ENCODE results near the gene CD247. TPM values are rescaled to one million over a fixed set of nuclear protein-coding genes. Genes with fewer than 3 reads are reported as not detected.

The CD247 gene
- total and polyA plus RNA-seq, 2 of the 4 experiments (the other 2 are of a cell fraction) = not detected

DNA sequence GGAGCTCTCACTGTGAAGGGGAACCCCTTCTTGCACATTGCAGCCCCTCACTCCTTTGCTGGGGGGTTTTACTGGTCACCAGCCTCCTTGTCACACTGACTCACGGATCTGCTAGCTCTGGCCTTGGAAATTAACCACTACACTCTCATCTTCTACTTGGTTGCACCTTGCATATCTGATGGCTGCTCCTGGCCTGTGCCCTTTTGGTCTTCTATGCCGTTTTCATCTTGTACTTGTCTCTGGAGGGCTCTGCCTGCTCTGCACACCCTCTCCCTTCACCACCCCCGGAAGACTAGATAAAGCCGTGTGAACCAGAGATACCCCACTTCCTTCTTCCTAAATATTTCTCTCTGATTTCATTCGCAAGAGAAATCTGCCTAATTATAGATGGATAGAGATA, 44.6 kb downstream of the CD247 start:
- dilution Hi-C loops (cut with HindIII; ENCODE audit: low sequenced_read_pairs, unreplicated experiment) (no loop called here), in situ Hi-C loops (cut with MboI; ENCODE audit: low sequenced_read_pairs) (no loop called here), intact Hi-C loops (cut with micrococcal nuclease) (no loop called here)
- Histone ChIP-seq H3K27ac (ENCODE audit: insufficient read depth, low read length) (no peak overlapping the region), H3K36me3 (ENCODE audit: control insufficient read depth, insufficient read depth, low read length) (no peaks in the 10 kb centered on the region), H3K4me1 (ENCODE audit: control insufficient read depth, insufficient read depth, low read length) (no peaks in the 10 kb centered on the region), H3K14ac (replicated peaks; ENCODE audit: low read depth, low read length) (no peak overlapping the region), H3K27me3 (ENCODE audit: control insufficient read depth, insufficient read depth, low read length) (peaks cover 6% of the 10 kb centered on the region), H3K18ac (ENCODE audit: low read depth, low read length) (no peak overlapping the region), H2BK20ac (ENCODE audit: low read depth, low read length) (no peak overlapping the region), H2BK5ac (ENCODE audit: low read depth, low read length, poor library complexity, severe bottlenecking) (no peak overlapping the region), H3K9me3 (ENCODE audit: control insufficient read depth, insufficient read depth, low read length) (no peaks in the 10 kb centered on the region), H3K9ac (ENCODE audit: low read depth, low read length) (no peak overlapping the region), H3K4ac (ENCODE audit: low read depth, low read length) (no peak overlapping the region), H2AK9ac (replicated peaks; ENCODE audit: low read depth, low read length, poor library complexity) (no peak overlapping the region), H3K79me1 (ENCODE audit: low read depth in 1 of 2, low read length in 2 of 2) (no peaks in the 10 kb centered on the region), H3K23ac (ENCODE audit: low read depth, low read length) (no peak overlapping the region), H4K20me1 (ENCODE audit: insufficient read depth, low read length) (no peaks in the 10 kb centered on the region), H2BK120ac (ENCODE audit: low read depth, low read length) (no peak overlapping the region), H3K4me2 (ENCODE audit: low read depth, low read length) (no peak overlapping the region), H3K56ac (ENCODE audit: extremely low read depth, insufficient read depth, low read length) (no peak overlapping the region), H4K5ac (ENCODE audit: low read depth, low read length) (no peak overlapping the region), H2AFZ (replicated peaks; ENCODE audit: low read length, poor library complexity) (no peak overlapping the region), H3K4me3 (ENCODE audit: insufficient read depth, low read depth, low read length) (no peak overlapping the region), H2AK5ac (ENCODE audit: low read depth, low read length) (no peak overlapping the region), H4K91ac (ENCODE audit: insufficient read depth, low read depth, low read length) (no peak overlapping the region), H4K8ac (ENCODE audit: low read depth in 2 of 2, low read length in 2 of 2) (no peak overlapping the region), H3K9me1 (ENCODE audit: insufficient read depth, low read length) (no peaks in the 10 kb centered on the region), H2BK15ac (ENCODE audit: low read depth, low read length) (no peak overlapping the region)
- ChIA-PET POLR2A (ENCODE audit: unreplicated experiment) (no interaction called here), CTCF (interaction anchor here (0.6 kb wide), 1 partner anchor 356 kb away, joined by 3 read pairs; no protein-coding TSS in a partner anchor)
- WGBS, 2 experiments (ENCODE audit: extremely low coverage in 2 of 2, insufficient read length in 1 of 2) = 0% methylated on average over 1 of the region's 5 CpGs; no CpG with 5 or more reads in 1 of the 2 experiments
- ATAC-seq (ENCODE audit: low read depth) = no peak
- TF ChIP-seq RFX5 (IDR thresholded peaks at IDR 0.05; ENCODE audit: low read depth, low read length) = no peak
- TF ChIP-seq FOS (IDR thresholded peaks at IDR 0.05; ENCODE audit: low read depth, low read length) = no peak
- TF ChIP-seq NFE2L2 (IDR thresholded peaks at IDR 0.05; ENCODE audit: low read depth, low read length) = no peak
- no peak for TF ChIP-seq POLR2A (IDR thresholded peaks at IDR 0.05; ENCODE audit: low read depth, low read length)
- TF ChIP-seq SMC3 (IDR thresholded peaks at IDR 0.05; ENCODE audit: low read depth, low read length) = no peak
- TF ChIP-seq MAZ (IDR thresholded peaks at IDR 0.05; ENCODE audit: borderline replicate concordance, low read depth, low read length) = no peak
- TF ChIP-seq, protein P1, sequence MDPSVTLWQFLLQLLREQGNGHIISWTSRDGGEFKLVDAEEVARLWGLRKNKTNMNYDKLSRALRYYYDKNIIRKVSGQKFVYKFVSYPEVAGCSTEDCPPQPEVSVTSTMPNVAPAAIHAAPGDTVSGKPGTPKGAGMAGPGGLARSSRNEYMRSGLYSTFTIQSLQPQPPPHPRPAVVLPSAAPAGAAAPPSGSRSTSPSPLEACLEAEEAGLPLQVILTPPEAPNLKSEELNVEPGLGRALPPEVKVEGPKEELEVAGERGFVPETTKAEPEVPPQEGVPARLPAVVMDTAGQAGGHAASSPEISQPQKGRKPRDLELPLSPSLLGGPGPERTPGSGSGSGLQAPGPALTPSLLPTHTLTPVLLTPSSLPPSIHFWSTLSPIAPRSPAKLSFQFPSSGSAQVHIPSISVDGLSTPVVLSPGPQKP (IDR thresholded peaks at IDR 0.05; ENCODE audit: borderline replicate concordance, low read depth, low read length) = no peak
- TF ChIP-seq CEBPB (IDR thresholded peaks at IDR 0.05; ENCODE audit: low read depth, low read length) = no peak
- TF ChIP-seq, protein P2, sequence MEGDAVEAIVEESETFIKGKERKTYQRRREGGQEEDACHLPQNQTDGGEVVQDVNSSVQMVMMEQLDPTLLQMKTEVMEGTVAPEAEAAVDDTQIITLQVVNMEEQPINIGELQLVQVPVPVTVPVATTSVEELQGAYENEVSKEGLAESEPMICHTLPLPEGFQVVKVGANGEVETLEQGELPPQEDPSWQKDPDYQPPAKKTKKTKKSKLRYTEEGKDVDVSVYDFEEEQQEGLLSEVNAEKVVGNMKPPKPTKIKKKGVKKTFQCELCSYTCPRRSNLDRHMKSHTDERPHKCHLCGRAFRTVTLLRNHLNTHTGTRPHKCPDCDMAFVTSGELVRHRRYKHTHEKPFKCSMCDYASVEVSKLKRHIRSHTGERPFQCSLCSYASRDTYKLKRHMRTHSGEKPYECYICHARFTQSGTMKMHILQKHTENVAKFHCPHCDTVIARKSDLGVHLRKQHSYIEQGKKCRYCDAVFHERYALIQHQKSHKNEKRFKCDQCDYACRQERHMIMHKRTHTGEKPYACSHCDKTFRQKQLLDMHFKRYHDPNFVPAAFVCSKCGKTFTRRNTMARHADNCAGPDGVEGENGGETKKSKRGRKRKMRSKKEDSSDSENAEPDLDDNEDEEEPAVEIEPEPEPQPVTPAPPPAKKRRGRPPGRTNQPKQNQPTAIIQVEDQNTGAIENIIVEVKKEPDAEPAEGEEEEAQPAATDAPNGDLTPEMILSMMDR (conservative IDR thresholded peaks at IDR 0.05; ENCODE audit: low read depth, low read length) = no peak
- no peak for TF ChIP-seq RAD21 (IDR thresholded peaks at IDR 0.05; ENCODE audit: low read length)
- TF ChIP-seq BHLHE40 (IDR thresholded peaks at IDR 0.05; ENCODE audit: low read depth, low read length) = no peak
- TF ChIP-seq, protein P3, sequence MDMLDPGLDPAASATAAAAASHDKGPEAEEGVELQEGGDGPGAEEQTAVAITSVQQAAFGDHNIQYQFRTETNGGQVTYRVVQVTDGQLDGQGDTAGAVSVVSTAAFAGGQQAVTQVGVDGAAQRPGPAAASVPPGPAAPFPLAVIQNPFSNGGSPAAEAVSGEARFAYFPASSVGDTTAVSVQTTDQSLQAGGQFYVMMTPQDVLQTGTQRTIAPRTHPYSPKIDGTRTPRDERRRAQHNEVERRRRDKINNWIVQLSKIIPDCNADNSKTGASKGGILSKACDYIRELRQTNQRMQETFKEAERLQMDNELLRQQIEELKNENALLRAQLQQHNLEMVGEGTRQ (IDR thresholded peaks at IDR 0.05; ENCODE audit: low read depth, low read length) = no peak
- TF ChIP-seq MXI1 (IDR thresholded peaks at IDR 0.05; ENCODE audit: borderline replicate concordance, low read depth, low read length) = no peak
- TF ChIP-seq RCOR1 (IDR thresholded peaks at IDR 0.05; ENCODE audit: insufficient replicate concordance, low read length) = no peak
- TF ChIP-seq MAFK (IDR thresholded peaks at IDR 0.05; ENCODE audit: low read depth, low read length) = no peak
- TF ChIP-seq CHD1 (IDR thresholded peaks at IDR 0.05; ENCODE audit: low read depth, low read length) = no peak
- no peak for DNase-seq
- BruUV-seq (replicated peaks) = no TSS peak
